ENCODE results near the gene KRTAP12-1. TPM values are rescaled to one million over a fixed set of nuclear protein-coding genes. Genes with fewer than 3 reads are reported as not detected.
"Not testable (repeated sequence)": the region's sequence is repeated elsewhere in the genome, so short reads cannot be mapped to it uniquely, and the experiment has no call there.

The KRTAP12-1 gene
- total RNA-seq, 1 donor from 2014 or later: not detected

DNA sequence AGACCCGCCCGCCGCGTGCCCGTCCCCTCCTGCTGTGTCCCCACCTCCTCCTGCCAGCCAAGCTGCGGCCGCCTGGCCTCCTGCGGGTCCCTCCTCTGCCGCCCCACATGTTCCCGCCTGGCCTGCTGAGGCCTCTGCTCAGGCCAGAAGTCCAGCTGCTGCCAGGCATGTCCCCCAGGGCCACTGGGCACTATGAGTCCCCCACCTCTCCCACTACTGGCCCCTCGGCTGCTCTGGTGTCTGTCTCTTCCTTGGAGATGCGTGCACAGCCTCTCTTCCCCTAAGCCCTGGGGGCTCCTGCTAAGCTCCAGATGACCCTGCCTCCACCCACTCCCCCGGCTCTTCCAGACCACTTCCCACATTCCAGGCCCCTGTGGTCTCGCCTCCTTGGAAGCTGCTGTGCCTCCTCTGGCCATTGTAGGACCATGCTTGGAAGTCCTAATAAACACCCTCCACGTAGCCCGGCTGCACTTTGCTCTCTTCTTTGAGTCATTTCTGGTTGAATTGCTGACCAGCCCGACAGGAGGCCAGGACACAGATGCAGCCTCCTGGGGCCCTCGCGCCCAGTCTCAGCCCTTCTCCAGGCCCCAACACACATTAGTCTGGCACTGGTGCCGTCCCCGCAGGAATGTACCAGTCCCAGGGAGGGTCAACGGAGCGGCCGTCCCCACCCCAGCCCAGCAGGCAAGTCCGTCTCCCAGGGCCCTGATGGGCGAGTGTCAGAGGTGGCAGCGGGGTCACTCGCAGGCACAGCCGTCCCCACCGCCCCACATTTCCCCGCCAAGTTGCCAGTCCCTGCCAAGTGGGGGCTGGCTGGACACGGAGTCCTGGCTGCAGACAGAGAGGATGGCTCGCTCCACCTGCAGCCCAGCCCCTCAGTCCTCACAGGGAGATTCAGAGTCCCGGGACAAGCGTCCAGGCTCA lies 16.1 kb upstream of the KRTAP12-1 start:
- H3K9me3 Mint-ChIP-seq (ENCODE audit: unreplicated experiment): peaks cover 7% of the 10 kb centered on the region
- peak overlapping the region; percentile 75 for H3K27ac Mint-ChIP-seq (ENCODE audit: unreplicated experiment)
- peak; percentile 87 for DNase-seq (ENCODE audit: extremely low spot score, unreplicated experiment)
- H3K4me1 Mint-ChIP-seq (ENCODE audit: unreplicated experiment): peaks cover 37% of the 10 kb centered on the region
- H3K27me3 Mint-ChIP-seq (ENCODE audit: unreplicated experiment): peaks cover 34% of the 10 kb centered on the region
- no peak overlapping the region for H3K4me3 Mint-ChIP-seq (ENCODE audit: unreplicated experiment)
- TF ChIP-seq, protein P1, sequence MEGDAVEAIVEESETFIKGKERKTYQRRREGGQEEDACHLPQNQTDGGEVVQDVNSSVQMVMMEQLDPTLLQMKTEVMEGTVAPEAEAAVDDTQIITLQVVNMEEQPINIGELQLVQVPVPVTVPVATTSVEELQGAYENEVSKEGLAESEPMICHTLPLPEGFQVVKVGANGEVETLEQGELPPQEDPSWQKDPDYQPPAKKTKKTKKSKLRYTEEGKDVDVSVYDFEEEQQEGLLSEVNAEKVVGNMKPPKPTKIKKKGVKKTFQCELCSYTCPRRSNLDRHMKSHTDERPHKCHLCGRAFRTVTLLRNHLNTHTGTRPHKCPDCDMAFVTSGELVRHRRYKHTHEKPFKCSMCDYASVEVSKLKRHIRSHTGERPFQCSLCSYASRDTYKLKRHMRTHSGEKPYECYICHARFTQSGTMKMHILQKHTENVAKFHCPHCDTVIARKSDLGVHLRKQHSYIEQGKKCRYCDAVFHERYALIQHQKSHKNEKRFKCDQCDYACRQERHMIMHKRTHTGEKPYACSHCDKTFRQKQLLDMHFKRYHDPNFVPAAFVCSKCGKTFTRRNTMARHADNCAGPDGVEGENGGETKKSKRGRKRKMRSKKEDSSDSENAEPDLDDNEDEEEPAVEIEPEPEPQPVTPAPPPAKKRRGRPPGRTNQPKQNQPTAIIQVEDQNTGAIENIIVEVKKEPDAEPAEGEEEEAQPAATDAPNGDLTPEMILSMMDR (IDR thresholded peaks at IDR 0.05): no peak
- H3K36me3 Mint-ChIP-seq (ENCODE audit: unreplicated experiment): no peaks in the 10 kb centered on the region

- H3K4me1 Mint-ChIP-seq (ENCODE audit: unreplicated experiment): peaks cover 32% of the 10 kb centered on the region
- not testable (repeated sequence) for H3K36me3 Mint-ChIP-seq (ENCODE audit: unreplicated experiment); H3K4me3 Mint-ChIP-seq (ENCODE audit: unreplicated experiment)
- peaks cover 30% of the 10 kb centered on the region for H3K27me3 Mint-ChIP-seq (ENCODE audit: unreplicated experiment)
- peaks cover 15% of the 10 kb centered on the region for H3K9me3 Mint-ChIP-seq (ENCODE audit: unreplicated experiment)
- peak within 1 kb of the TSS; percentile 75 for H3K27ac Mint-ChIP-seq (ENCODE audit: unreplicated experiment)
- DNase-seq (ENCODE audit: extremely low spot score, unreplicated experiment): peak; percentile 48
Measured at GRCh38 chr21:44697172-44697810, 15.3 kb upstream of the KRTAP12-1 start, which contains the start of gene KRTAP10-12. Gene KRTAP10-12, plus strand, starts transcription at chr21:44697172. Its CDS starts 30 bp downstream, at chr21:44697202.

DNA sequence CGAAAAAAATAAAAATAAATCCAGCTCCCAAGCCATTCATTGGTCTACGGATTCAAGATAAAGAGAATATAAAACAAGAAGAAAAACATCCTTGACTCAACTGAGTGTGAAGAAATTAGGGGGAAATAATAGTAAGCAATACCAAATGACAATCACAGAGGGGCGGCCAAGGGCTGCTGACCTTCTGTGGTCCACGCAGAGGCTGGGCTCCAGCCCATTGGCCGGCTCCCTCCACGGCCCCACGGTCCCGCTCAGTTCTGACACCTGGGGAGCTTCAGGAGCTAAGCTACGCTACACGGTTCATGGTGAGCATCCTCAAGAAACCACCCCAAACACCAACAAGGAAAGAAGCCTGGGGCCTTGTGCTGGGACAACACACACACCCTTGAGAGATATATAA lies 14.6 kb upstream of the KRTAP12-1 start:
- DNase-seq (ENCODE audit: extremely low spot score, unreplicated experiment): peak; percentile 67

DNA sequence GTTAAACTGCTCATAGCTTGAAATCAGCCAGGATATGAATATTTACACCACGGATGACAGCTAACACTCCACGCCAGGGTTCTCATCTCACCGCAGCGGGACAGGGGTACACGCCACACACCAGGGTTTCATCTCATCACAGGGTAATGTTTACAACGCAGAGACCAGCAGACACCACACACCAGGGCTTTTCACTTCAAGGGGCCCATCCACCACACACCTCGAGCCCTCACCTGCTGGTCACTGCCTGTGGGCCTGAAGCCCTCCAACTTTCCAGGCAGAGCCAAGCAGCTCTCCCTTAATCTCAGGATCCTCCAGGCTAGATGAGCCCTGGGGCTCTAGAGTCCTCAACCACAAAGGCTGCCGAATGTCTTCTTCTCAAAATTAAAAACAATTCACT lies 13.7 kb upstream of the KRTAP12-1 start:
- peak; percentile 51 for DNase-seq (ENCODE audit: extremely low spot score, unreplicated experiment)
- Mint-ChIP-seq H3K36me3 (ENCODE audit: unreplicated experiment) (peaks cover 4% of the 10 kb centered on the region), H3K4me1 (ENCODE audit: unreplicated experiment) (peaks cover 32% of the 10 kb centered on the region), H3K4me3 (ENCODE audit: unreplicated experiment) (no peak overlapping the region), H3K9me3 (ENCODE audit: unreplicated experiment) (peaks cover 15% of the 10 kb centered on the region), H3K27ac (ENCODE audit: unreplicated experiment) (no peak overlapping the region), H3K27me3 (ENCODE audit: unreplicated experiment) (peaks cover 33% of the 10 kb centered on the region)
- TF ChIP-seq, protein P1 (IDR thresholded peaks at IDR 0.05): no peak

More for the DNA sequence above, 14.6 kb upstream of the KRTAP12-1 start:
- peaks cover 30% of the 10 kb centered on the region for H3K27me3 Mint-ChIP-seq (ENCODE audit: unreplicated experiment)
- peaks cover 15% of the 10 kb centered on the region for H3K9me3 Mint-ChIP-seq (ENCODE audit: unreplicated experiment)
- TF ChIP-seq, protein P1 (IDR thresholded peaks at IDR 0.05): no peak
- no peak overlapping the region for H3K4me3 Mint-ChIP-seq (ENCODE audit: unreplicated experiment)
- H3K36me3 Mint-ChIP-seq (ENCODE audit: unreplicated experiment): peaks cover 4% of the 10 kb centered on the region
- H3K27ac Mint-ChIP-seq (ENCODE audit: unreplicated experiment): no peak overlapping the region
- H3K4me1 Mint-ChIP-seq (ENCODE audit: unreplicated experiment): peaks cover 32% of the 10 kb centered on the region

DNA sequence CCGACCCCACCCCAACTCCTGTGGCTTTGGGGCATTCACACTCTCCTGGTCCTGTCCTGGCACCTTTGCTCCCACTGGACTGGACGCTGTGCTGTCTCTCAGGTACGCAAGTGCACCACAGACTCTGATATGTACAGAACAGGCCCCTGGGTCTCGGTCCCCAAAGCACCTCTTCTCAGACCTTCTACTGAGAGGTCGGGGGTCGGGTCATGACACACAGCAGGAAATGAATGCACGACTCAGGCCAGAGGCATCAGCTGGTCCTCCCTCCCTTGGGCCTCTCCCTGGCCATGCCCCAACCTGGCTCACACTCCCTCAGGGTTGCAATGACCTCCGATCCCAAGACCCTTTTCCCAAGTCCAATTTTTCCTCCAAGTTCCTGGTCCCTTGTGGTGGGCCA lies 13.2 kb upstream of the KRTAP12-1 start:
- Mint-ChIP-seq H3K27ac (ENCODE audit: unreplicated experiment) (no peak overlapping the region), H3K27me3 (ENCODE audit: unreplicated experiment) (peaks cover 36% of the 10 kb centered on the region), H3K9me3 (ENCODE audit: unreplicated experiment) (peaks cover 15% of the 10 kb centered on the region), H3K36me3 (ENCODE audit: unreplicated experiment) (peaks cover 4% of the 10 kb centered on the region), H3K4me3 (ENCODE audit: unreplicated experiment) (no peak overlapping the region), H3K4me1 (ENCODE audit: unreplicated experiment) (peaks cover 31% of the 10 kb centered on the region)
- DNase-seq (ENCODE audit: extremely low spot score, unreplicated experiment): peak; percentile 81
- TF ChIP-seq, protein P1 (IDR thresholded peaks at IDR 0.05): no peak

All from osteocyte (in vitro differentiated cells).